GM18873 (cell line): ENCODE data around the gene TRPV2.

ENCODE experiments used
- ATAC-seq: cut with Tn5 transposase; IDR thresholded peaks from one replicate; pipeline ENCODE4 v1.9.1; 2021; ENCODE audit warnings: mild to moderate bottlenecking, moderate library complexity, moderate number of reproducible peaks; ENCODE audit not compliant: unreplicated experiment, low FRiP score

Gene TRPV2

DNA sequence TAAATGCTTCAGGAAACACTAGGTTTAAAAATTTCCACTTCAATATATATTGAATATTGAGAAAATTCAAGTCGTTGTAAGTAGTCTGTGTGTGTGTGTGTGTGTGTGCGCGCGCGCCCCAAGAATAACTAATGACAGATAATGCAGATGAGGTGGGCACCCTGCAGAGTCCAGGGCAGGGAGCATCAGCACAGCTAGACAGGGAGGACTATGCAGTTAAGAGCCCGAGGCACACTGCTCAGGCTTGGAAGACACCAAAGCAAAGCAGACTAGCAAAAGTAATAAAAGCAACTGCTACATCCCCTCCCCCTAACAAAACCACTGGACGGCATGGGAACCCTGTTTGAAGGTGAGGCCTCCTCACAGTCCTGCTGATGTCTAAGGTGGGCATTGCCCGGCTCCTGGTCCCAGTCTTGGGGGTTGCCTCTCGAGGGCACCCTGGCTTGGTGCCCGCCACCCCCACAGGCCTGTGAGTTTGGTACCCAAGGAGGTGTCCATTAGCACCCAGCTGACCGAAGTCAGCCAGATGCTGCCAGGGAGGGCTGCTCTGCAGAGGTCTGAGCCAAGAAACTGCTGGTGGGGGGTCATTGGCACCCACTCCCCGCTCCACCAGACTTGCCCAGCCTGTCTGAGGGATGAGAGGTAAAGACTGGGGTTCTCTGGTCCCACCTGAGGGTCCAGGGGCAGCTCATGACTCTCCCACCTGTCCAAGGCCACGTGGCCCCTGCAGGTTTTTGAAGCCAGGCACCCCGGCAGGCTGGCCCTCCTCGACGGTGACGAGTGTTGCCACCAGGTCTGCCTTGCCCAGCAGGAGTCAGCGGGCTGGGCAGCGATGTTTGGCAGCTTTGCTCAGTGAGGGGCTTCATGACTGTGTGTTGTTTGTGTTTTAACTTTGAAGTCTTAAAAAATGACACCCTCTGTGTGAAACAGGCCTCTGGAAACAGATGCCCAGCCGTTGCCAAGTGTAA, 58.0 kb downstream of the TRPV2 start:
- ATAC-seq = no peak

DNA sequence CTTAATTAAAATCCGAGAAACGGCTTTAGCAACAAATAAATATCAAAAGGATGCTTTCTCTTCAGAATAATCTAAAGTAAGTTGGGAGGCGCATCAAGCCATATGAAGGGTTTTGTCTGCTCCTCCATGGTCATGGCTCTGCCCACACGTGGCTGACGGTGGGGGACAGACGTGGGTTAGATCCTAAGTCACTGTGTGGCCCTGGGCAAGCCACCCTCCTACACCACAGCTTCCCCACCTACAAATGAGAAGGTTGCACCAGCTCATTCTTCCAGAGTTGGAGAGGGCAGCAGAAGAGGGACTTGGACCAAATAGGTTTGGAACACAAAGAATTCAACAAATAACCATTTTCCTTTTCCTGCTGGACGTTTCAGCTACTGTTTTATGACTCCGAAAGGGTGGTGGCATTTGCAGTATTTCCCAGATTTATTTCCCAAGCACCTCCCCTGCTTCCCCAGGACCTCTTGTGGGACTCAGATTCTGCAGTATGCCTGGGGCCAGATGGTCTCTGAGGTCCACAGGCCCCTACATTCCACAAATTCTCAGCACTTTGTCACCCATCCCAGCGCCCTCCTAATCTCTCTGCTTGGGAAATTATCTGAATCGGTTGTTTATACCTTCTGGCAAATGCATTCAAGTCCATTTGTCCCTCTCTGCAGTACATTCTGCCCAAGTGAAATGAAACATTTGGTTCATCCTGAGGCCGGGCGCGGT, 58.8 kb downstream of the TRPV2 start:
- no peak for ATAC-seq

DNA sequence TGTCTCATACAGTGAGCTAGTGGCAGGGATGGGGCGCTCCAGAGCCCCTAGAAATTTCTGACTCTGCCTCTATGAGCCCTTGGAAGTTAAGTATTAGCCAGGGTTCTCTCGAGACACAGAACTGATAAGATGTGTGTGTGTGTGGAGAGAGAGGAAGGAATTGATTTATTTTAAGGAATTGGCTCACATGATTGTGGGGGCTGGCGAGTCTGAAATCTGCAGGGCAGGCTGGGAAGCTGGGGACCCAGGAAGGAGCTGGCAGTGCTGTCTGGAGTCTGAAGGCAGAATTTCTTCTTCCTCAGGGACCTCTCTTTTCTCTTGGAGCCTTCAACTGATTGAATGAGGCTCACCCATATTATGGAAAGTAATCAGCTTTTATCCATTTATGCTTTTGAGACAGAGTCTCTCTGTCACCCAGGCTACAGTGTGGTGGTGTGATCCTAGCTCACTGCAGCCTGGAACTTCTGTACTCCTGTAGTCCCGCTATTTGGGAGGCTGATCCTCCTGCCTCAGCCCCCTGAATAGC, 59.9 kb downstream of the TRPV2 start:
- no peak for ATAC-seq

DNA sequence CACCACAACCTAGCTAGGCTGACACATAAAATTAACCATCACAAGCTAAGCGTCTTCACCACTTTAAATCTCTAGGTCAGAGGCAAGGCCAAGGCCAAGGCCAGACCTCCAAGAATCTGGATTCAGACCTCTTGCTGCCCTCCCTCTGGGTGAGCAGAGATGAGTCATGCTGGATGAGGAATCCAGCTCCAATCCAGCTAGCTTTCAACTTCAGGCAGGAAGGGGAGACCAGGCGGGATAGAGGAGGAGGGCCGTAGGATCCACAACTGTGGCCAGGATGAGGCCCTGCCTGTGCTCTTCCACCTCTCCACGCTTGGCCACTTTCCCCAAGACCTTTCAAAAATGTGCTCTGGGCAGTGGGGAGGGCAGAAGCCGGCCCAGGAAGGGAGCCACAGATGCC, 61.9 kb downstream of the TRPV2 start:
- ATAC-seq = no peak

DNA sequence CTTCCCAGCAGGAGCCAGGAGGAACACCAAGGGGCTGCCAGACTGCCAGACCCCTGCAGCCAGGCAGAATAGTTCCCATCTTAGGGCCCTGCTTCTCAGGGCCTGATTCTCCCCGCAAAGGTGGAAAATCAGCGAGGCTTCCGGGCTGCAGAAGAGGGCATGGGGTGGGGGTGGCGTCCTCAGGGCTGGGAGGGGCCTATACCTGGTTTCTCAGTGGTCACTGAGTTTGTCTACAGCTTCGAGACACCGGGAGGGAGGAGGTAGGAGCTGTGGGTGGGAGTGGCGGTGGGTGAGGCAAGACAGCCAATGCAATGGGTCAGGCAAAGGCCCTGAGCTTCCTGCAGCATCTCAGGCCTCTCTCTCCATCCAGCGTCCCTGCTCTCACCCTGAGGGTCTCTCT, 62.3 kb downstream of the TRPV2 start:
- no peak for ATAC-seq

DNA sequence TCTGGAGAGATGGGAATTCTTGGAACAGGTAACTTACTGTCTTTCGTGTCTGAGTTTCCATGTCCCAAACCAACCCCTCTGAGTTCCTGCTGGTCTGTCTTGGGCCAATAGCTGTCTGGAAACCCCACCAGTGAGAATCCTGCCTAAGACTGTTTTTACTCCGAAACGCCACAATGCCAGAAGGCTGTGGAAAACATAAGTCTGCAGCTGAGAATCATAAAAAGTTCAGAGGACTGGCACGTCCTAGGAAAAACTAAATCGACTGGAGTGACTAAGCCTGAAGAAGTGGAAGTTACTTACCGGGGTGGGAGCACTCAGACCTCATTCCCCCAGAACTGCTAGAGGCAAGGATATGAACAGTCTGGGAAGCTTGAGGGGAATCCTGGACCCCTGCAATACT, 63.3 kb downstream of the TRPV2 start:
- no peak for ATAC-seq

DNA sequence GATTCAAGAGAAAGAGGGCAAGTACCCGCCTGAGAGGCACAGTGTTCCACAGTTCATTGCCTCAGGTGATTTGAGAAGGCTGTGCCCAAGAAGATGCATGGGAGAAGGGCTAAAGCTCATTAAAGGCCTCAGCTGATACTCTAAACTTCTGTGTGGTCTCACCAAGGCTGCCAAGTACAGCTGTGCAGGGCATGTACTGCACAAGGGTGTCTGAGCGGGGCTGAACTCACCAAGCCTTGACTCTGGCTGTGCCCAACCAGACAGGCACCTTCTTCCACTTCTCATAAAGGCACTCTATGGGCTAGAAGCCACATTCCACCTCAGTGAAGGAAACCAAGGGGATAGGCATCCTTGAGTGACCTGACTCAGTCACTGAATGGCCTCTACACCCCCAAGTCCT, 63.9 kb downstream of the TRPV2 start:
- no peak for ATAC-seq

DNA sequence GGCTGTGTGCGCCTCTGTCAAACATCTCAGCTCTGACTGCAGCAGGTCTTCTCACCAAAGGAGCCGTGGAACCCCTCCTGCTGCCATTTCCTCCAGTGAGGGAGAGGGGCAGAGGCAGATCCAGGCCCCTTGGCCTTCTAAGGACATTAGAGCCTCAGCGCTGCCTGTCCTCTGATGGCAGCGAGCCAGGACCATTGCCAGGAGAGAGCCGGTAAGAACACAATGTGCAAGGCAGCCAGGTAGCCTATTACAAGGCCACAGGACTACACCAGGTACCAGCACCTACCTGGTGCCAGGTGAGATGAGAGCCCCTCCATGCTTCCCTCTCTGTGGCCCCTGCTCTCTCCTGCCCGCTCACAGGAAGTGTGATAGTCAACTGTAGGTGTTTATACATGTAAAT, 65.6 kb downstream of the TRPV2 start:
- no peak for ATAC-seq

DNA sequence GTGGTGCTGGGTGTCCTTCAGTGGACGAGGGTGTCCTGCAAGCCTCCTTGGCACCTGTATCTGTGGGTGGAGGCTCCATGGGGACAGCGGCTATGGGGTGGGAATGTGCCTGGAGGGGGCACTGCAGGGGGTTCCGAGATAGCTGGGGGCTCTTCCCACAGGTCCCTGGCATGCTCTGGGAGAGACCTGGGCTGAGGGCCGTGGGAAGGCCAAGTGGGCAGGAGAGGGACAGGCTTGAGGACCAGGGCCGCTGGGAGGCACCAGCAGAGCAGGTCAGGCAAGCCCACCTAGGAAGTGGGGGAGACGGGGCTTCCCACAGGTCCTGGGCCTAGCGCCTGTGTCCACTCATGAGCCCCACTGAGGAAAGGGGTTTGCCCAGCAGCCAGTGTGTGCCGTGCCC, 66.9 kb downstream of the TRPV2 start:
- no peak for ATAC-seq

DNA sequence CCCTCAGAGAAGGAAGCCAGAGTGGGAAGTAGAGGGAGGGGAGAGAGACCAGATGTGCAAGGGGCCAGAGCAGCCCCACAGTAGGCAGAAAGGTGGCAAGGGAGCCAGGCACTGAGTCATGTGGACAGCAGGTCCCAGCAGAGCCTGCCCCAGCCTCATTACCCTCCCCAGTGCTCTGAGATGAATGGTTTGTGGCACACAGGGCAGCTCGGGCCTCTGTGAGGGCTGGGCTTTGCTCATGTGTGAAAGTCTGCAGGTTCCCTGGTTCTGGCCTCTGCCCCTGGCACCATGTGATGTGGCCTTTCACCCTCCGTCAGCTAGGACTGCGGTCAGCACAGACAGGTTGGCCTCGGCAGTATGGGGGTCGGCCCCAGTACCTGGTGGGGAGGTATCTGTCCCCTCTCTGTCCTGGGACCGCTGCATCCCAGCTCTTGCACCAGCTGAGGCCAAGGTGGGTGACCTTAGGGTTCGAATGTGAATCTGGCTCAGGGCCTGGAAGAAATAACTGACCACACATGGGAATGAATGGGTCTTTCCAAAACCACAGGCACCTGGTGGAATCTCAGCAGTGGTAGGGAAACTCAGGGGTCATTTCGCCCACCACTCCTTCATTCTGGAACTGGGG, 67.8 kb downstream of the TRPV2 start:
- ATAC-seq = no peak

DNA sequence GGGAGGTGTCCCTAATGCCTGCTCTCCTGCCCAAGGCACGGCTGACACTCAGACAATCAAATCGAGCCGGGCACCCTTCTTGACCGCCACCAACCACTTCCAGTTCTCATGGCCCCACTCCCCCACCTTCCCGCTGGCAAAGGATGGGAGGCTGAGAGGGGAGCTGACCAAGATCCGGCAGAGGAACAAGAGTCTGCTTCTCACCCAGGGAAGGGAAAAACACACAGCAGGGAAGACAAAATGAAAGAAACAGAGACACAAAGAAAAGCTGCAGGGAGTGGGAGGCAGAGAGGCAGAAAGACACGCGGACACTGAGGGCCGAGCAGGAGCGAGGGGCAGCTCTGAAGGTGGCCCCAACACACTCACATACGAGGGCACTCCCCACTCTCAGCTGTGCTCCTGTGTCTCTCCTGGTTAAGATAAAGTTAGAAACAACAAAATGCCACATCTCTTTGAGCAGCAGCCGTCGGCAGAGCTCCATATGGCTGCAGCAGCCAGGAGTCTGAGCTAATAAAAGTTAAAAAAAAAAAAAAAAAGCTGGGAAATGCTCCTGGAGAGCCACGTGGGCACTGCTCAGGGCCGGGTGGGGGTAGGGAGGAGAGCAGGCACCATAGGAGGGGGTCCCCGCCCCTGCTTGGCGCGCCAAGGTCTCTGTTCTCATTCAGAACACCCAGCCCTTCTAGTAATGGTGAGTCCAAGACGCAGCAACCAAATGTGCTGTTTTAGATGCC, 69.2 kb downstream of the TRPV2 start:
- no peak for ATAC-seq
